ENCODE results near the gene FBXO39.
"Not testable (repeated sequence)": the region's sequence is repeated elsewhere in the genome, so short reads cannot be mapped to it uniquely, and the experiment has no call there.

FBXO39 gene

DNA sequence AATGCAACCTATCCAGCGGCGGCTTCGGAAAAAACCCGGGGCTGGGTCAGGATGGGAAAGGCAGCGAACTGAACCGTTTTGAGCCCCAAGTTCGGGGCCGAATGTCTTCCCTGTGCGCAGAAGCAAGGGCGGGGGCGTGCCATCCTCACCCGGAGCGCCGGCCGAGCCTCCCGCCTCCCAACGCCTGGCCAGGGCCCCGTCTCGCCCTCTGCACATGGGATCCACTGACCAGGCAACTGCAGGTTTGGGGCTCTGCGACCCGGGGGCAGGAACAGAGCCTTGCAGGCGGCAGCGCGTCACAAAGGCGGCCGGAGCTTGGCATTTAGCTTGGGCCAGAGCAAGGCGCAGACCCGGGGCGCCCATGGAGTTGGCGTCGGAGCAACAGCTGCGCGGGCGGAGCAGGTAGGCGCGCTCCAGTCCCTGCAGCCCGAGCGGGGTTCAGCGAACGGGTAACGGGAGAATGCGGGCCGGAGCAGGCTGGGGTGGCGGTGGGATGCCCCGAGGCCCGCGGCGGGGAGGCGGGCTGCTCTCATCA lies at the start of gene FBXO39:
Gene FBXO39 (plus strand): TSS at position 345 of the 535 bp plus-strand sequence. CDS start 3,654 bp downstream, outside the sequence.
- DNase-seq (ENCODE audit: low spot score), result no peak

DNA sequence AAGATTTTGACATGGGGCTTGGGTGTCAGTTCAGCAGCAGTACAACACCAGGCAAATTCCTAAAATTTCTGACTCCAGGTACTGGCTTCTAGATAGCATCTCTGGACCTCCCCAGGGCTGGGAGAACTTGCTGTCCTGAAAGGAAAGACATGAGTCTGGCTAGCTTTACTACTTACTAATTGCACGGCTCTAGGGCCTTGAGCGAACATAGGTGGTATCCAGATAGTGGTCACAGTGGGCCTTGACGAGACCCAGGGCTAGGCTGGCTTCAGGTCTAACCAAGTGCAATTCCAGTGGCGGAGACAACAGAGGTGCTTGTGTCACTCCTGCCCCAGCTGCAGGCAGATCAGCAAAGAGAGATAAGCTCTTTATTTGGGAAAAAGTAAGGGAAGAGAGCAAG lies 46.5 kb upstream of the FBXO39 start:
- DNase-seq (ENCODE audit: low spot score), result no peak

DNA sequence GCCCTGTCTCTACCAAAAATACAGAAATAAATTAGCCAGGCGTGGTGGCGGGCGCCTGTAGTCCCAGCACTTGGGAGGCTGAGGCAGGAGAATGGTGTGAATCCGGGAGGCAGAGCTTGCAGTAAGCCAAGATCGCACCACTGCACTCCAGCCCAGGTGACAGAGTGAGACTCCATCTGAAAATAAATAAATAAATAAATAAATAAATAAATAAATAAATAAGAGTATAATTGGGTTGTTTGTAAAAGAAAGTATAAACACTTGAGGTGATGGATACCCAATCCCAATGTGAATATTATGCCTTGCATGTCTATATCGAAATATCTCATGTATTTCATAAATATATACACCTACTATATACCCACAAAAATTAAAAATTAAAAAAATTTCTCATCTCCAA lies 29.4 kb upstream of the FBXO39 start:
- DNase-seq (ENCODE audit: low spot score), result not testable (repeated sequence)

DNA sequence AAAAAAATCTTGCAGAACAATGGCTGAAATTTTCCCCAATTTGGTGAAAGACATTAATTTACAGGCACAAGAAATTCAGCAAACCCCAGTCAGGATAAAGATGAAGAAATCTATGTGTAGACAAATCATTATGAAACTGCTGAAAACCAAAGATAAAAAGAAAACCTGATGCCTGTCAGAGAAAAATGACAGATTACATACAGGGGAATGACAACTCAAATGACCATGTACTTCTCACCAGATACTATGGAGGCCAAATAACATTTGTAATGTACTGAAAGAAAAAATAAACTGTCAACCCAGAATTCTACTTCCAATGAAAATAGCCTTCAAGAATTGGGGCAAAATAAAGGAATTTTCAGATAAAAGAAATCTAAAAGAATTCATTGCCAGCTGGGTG lies 27.4 kb upstream of the FBXO39 start:
- no peak for DNase-seq (ENCODE audit: low spot score)

DNA sequence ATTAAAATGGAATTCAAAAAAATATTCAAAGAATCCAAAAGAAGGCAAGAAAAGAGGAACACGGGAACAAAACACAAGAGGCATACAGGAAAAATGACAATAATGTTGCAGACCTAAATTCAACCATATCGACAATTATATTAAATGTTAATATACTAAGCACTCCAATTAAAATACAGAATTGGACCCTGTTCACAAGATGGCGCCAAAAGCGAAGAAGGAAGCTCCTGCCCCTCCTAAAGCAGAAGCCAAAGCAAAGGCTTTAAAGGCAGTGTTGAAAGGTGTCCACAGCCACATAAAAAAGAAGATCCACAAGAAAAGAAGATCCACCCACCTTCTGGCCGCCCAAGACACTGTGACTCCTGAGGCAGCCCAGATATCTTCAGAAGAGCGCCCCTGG lies 26.5 kb upstream of the FBXO39 start:
- DNase-seq (ENCODE audit: low spot score), result no peak

DNA sequence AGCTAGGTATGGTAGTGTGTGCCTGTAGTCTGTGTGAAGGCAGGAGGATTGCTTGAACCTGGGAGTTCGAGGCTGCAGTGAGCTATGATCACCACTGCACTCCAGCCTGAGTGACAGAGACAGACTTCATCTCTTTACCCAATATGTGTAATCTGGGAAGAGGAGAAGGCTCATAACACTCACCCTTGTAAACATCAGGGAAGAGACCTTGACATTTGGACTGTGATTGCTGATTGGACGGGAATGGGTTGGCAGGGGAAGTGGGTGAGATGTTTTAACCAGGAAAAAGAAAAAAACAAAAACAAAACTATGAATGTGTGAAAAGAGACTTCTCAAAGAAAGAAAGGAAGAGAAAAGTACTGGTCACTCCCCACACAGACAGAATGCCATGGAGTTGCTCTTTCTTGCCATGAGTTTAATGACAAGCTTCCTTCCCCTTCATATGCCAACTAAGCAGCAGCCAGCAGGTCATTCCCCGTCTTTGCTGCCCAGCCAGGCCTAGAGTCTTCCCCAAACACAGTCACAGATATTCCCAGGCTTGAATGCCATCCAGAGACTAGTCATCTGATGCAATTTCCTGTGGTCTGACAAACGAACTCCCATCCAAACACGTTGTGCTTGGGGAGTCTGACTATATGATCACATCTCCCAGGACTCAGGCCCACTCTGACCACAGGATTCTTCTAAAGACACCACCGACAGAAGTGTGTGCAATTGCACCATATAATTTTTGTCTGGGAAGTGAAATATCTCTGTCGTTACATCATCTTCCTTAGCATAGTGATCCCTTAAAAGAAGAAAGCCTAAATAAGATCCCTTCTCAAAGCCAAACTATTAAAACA lies 23.7 kb upstream of the FBXO39 start:
- peak; percentile 30 for DNase-seq (ENCODE audit: low spot score)

DNA sequence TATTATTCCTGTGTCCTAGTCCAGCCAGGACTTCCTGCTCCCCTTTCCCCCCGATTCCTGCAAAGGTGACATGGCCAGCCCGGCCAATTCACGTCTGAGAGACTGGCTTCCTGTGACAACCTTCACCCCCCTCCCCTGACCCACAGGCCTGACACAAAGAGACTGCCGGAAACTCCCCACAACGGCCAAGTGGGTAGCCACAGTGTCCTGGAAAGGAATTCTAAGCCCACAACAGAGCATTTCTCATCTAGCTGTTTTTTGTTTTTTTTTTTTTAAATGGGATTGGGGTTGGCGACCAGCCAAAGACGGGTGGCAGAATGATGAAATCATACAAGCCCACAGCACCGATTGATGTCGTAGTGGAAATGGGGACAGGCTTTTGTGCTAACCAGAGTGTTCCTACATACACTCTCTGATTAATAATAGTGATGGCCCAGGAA lies 23.0 kb upstream of the FBXO39 start:
- DNase-seq (ENCODE audit: low spot score), result no peak

DNA sequence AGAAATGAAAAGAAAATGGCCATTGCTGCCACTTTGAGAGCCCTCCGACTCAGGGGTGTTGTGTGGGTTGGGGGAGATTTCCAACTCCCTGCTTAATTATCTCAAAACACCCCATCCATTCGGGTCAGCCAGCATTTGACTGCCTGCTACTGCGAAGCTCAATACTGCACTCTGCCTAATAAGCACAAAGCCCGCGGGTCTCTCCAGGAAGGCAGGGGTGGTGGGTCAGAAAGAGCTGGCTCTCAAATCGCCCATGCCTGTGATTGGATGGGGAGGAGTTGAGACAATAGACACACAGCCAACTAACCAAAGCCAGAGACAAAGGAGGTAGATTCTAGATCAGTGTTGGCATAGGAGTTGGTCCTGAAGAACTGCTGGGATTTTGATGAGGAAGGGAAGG lies 22.5 kb upstream of the FBXO39 start:
- no peak for DNase-seq (ENCODE audit: low spot score)

DNA sequence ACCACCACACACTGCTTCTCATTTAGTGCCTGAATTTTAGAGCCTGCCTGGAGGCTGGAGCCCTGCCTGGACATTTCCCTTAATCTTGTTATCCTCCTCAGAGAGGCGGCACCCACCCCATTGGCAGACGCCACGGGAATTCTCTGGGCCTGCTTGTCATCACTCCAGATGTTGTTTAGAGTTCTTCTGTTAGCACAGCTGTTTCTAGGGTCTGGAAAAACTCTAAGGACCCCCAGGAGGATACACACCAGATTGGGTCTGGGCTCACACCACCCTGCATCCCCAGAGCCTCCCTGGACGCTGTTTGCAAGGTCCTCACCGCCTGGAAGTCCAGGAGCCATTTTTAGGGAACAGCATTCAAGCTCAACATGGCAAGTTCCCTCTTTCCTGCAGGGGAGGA lies 20.7 kb upstream of the FBXO39 start:
- no peak for DNase-seq (ENCODE audit: low spot score)

DNA sequence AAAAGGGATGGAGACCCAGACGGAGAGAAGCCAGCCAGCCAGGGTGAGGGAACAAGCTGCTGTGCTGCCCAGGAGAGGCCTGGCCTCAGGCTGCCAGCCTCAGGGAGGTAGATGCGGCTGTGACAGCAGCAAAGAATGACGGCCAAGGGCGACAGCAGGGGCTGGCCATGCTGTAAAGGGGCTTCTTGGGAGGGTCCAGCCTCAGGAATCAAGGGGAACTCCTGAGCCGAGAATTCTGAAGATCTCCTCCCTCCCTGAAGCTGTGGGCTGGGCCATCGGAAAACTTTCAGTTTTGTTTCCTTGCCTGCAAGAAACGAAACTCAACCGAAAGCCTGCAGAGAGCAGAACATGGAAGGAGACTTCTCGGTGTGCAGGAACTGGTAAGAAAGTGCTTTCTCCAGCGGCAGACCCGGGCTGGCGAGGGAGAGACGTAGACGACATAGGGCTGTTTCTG lies 20.3 kb upstream of the FBXO39 start, which contains the start of gene XAF1:
Gene XAF1 (plus strand): TSS at position 316 of the 454 bp plus-strand sequence. CDS start 33 bp downstream, at position 349.
- DNase-seq (ENCODE audit: low spot score), result peak; percentile 32

DNA sequence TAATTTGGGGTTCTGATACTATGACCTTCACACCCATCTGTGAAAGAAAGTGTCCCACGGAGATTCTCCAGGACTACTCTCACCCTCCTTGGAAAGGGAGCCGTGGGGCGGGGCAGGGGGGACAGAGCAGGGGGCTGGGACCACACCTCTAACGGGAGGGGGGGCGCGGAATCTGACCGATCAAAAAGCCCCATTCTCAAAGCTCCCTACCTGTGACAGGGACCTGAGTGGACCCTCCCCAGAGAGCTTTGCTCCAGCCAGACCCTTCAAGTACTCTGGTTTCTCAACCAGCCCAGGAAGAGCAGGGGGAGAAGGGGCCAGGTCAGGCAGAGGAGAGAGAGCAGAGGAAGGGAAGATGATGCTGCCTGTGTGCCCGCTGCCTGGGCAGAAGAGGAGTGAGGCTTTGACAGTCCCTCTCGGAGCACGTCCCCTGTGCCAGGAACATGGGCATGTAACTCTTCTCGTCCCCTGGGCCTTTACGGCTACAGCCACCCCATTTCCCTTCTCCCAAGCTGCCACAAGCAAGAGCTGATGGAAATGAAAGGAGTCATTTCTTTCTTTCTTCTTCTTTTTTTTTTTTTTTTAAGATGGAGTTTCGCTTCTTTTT lies 19.5 kb upstream of the FBXO39 start:
- no peak for DNase-seq (ENCODE audit: low spot score)

DNA sequence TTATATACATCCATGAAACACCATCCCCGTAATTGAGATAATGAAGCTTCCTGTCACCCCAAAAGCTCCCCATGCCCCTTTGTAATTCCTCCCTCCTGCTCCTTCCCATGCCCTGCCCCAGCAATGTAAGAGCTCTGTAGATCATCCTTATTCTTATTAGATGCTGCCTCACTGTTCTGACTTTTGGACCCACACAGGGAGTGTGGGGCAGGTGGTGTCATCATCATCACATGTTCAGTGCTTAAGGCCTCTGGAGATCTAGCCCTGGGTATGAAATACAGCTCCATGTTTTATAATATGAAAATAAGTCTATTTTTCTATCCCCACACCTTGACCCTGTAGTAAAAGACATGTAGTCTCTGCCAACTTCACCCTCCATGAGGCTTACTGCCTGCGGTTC lies 18.3 kb upstream of the FBXO39 start:
- DNase-seq (ENCODE audit: low spot score), result no peak

DNA sequence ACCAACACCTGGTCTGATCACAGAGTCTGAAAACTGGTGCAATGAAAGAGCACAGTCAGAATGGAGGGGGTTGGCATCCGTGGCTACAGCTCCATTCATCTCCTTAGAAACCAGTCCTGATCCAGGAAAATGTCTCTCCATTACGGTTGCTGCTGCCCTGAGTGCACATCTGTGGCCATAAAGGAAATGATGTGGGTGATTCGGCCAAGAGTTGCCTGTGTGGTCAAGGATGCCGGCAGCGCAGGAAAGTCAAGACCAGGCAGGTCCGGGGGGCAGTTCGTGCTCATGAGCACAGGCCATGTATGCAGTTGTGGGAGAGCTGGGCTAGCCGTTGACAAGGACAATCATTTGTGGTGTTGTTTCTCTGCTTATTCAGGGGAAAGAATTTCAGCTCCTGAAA lies 14.2 kb upstream of the FBXO39 start:
- DNase-seq (ENCODE audit: low spot score), result no peak

DNA sequence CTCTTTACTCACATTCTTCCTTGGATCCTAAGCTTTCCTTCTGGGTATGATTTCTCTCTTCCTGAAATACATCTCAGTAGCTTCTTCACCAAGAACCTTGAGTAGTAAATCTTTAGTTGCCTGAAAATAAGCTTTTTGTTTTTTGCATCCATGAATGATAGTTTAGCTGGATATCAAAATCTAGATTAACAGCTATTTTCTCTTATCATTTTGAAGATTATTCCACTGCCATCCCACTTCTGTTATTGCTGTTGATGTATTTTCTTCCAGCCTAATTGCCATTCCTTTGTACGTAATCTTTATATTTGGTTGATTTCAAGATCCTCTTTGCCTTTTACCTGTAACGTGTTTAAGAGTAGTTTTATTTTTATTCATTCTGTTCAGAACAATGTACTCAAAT lies 7.6 kb upstream of the FBXO39 start:
- DNase-seq (ENCODE audit: low spot score), result no peak

DNA sequence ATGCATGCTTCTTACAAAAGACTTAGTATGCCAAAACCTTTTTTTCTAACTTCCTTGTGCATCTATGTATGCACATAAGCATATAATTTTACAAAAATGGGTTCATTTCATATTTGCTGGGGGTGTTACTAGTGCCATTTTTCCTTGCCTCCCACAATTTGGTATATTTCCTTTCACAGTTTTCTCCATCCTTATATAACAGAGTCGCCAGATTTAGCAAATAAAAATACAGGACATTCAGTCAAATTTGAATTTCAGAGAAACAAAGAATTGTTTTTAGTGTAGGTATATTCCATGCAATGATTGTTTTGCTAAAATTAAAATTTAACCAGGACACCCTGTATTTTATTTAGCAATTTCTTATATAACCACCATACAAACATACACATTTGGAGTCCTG lies 4.0 kb upstream of the FBXO39 start:
- DNase-seq (ENCODE audit: low spot score), result no peak

DNA sequence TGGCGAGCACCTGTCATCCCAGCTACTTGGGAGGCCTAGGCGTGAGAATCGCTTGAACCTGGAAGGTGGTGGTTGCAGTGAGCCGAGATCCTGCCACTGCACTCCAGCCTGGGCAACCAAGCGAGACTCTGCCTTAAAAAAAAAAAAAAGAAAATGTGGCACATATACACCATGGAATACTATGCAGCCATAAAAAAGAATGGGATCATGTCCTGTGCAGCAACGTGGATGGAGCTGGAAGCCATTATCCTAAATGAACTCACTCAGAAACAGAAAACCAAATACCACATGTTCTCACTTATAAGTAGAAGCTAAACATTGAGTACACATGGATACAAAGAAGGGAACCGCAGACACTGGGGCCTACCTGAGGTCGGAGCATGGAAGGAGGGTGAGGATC lies 1.1 kb upstream of the FBXO39 start:
- not testable (repeated sequence) for DNase-seq (ENCODE audit: low spot score)

DNA sequence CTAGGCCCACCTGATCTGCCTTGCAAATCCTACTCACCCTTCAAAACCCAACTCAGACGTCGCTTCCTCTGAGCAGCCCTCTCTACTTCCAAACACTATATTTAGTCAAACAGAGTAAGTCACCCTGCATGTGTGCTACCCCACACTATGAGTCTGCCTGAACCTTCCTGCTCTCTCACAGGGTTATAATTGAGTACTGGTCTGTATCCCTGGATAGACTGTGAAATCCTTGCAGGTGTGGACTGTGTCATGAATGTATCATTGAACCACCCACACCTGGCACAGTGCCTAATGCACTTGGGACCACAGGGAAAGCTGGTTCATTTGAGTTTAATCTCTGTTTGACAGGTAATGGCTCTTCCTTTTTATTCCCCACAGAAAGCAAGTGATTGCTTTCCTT lies 3.4 kb downstream of the FBXO39 start:
- DNase-seq (ENCODE audit: low spot score), result no peak

DNA sequence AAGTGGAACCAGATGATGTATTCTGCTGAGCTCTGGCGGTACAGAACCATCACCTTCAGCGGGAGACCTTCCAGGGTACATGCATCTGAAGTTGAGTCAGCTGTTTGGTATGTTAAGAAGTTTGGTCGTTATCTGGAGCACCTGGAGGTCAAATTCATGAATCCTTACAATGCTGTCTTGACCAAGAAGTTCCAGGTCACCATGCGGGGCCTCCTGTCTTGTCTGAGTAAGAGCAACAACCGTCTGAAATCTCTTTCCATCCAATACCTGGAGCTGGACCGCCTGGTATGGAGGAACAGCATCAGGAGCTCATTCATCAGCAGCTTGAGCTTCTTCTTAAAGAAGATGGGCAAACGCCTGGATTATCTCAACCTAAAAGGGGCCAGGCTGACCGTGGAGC lies 4.0 kb downstream of the FBXO39 start:
- DNase-seq (ENCODE audit: low spot score), result no peak

DNA sequence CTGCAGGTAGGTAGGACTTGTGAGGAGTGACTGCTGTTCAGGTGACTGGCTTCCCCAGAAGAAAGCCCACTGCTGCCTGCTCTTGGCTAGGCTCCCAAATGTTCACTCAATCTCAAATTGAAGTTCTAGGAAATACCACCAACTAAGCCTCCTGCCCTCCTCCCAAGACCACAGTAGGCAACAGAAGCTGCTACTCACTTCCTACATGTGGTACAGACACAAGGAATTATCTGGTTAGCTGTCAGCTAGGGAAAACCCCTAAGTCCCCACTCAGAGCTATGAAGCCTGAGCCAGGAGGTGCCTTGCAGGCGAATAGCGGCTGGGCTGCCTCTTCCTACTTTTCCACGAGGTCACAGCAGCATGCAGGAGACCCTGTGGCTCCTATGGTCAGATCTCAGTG lies 4.9 kb downstream of the FBXO39 start:
- no peak for DNase-seq (ENCODE audit: low spot score)

DNA sequence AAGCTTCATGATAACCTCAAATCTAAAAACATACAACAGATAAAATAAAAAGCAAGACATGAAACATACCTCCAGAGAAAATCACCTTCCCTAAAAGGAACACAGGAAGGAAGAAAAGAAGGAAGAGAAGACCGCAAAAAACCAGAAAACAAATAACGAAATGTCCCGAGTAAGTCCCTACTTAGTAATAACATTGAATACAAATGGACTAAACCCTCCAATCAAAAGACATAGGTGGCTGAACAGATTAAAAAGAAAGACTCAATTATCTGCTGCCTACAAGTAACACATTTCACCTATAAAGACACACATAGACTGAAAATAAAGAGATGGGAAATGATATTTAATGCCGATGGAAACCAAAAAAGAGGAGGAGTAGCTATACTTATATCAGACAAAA lies 6.2 kb downstream of the FBXO39 start:
- DNase-seq (ENCODE audit: low spot score), result no peak

DNA sequence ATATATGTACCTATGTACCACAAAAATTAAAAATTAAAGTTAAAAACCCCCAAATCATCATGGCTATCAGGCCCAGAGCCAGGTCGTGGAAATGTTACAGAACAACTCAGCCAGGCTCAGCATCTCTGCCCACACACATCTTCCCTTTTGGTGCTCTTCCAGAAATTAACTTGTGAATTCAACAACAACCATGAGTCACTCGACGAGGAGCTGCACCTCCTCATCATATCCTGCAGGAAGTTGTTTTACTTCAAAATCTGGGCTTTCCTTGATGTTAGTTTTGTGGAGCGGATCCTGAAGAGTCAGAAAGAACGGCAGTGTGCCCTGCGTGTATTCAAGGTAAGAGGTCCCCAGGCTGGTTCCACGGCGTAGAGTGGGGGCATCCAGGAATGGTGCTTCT lies 10.6 kb downstream of the FBXO39 start:
- no peak for DNase-seq (ENCODE audit: low spot score)

DNA sequence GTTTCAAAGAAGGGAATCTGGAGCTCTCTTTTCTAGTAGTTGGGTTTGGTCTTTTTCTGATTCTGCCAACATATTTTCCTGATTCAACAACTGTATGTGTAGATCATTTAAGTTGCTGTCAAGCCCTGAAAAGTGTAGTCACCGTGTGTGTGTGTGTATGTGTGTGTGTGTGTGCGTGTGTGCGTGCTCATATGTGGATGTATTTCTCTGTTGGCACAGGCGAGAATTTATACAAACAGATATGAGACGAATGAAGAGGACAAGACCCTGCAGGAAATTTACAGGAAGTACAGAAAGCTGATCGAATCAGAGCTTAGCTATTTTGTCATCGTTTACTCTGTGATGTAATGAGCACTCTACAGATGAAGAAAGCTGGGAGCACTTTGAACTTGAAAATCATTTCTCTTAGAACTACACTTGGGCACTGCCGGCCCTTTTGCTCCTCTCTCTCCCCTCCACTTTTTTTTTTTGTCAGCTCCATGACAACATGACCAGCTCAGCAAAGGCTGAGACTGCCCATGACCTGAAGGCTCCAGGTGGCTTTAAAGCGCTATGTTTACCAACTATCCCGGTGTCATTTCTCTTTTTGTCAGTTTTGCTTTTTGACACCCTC lies 11.2 kb downstream of the FBXO39 start:
- no peak for DNase-seq (ENCODE audit: low spot score)

DNA sequence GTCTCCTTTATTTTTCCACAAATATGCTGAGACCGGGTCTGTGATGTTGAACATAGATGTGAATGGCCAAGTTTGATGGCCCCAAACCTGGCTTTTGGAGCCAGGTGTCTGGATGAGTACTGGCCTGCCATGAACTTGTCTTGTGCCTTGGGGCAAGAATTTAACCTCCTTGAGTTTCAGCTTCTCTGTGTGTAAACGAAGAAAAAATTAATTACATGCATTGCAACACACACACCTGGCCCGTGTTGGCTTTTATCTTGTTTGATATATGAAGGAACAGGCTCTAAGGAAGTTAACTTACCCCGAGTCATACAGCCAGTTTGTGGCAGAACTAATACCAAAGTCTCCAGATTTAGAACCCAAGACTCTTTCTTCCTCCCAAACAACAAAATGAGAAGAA lies 13.1 kb downstream of the FBXO39 start:
- no peak for DNase-seq (ENCODE audit: low spot score)
